Measurements from ENCODE around the gene NFIA. TPM values are rescaled to one million over a fixed set of nuclear protein-coding genes. Genes with fewer than 3 reads are reported as not detected.

The NFIA gene
- total and polyA plus RNA-seq, 9 of the 15 experiments (the other 6 are each of a cell fraction or from before 2014, with no cell fraction given), result 5.3 to 24.9 (median 9.8) TPM

GRCh38 chr1:61451572-61451968, 369.2 kb downstream of the NFIA start (continued):
- TF ChIP-seq, protein P1, sequence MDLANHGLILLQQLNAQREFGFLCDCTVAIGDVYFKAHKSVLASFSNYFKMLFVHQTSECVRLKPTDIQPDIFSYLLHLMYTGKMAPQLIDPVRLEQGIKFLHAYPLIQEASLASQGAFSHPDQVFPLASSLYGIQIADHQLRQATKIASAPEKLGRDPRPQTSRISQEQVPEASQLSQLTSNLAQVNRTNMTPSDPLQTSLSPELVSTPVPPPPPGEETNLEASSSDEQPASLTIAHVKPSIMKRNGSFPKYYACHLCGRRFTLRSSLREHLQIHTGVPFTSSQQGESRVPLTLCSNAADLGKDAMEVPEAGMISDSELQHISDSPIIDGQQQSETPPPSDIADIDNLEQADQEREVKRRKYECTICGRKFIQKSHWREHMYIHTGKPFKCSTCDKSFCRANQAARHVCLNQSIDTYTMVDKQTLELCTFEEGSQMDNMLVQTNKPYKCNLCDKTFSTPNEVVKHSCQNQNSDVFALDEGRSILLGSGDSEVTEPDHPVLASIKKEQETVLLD (IDR thresholded peaks at IDR 0.05), result no peak
- no peak for TF ChIP-seq JUNB (CRISPR knock-in tag; conservative IDR thresholded peaks at IDR 0.05)
- no peak for TF ChIP-seq E2F8 (IDR thresholded peaks at IDR 0.05; ENCODE audit: low read depth, partially characterized antibody)
- no peak for TF ChIP-seq YY1 (IDR thresholded peaks at IDR 0.05; ENCODE audit: borderline replicate concordance in 1 of 3, control insufficient read depth in 1 of 3, extremely low read depth in 1 of 3, insufficient read depth in 3 of 3, insufficient read length in 1 of 3, insufficient replicate concordance in 2 of 3, low read depth in 1 of 3, low read length in 2 of 3)
- no peak for TF ChIP-seq TCF3 (CRISPR knock-in tag; IDR thresholded peaks at IDR 0.05)
- no peak for TF ChIP-seq CBX5 (IDR thresholded peaks at IDR 0.05; ENCODE audit: borderline replicate concordance, low read depth)
- no peak for TF ChIP-seq COPS2 (conservative IDR thresholded peaks at IDR 0.05)
- TF ChIP-seq NR2F6 (CRISPR knock-in tag; IDR thresholded peaks at IDR 0.05), result no peak
